H1 (cell line): ENCODE results near the gene CCNC. TPM values are rescaled to one million over a fixed set of nuclear protein-coding genes. Genes with fewer than 3 reads are reported as not detected.

Experiments
- CTCF ChIA-PET: fragments of 300-600 bp; sonication (Branson Sonifier 250); formaldehyde crosslinking; loops from one replicate; lab custom pipeline; 2021; ENCODE audit not compliant: partially characterized antibody; lab: Charles Lee
- POLR2A ChIA-PET: fragments of 300-600 bp; sonication (Branson Sonifier 250); formaldehyde crosslinking; loops from one replicate; lab custom pipeline; 2021; ENCODE audit warnings: inconsistent platforms; ENCODE audit not compliant: partially characterized antibody; lab: Charles Lee
- DNase-seq, 2 experiments: peaks; one replicate each; pipeline versions ENCODE4 v3.0.0 to v3.0.0-alpha.2; 2010 to 2022; ENCODE audit warnings: low spot score in 2 of 2, low read depth in 1 of 2, mixed read lengths in 1 of 2
- FAIRE-seq: peaks from 2 replicates; lab custom pipeline; 2011; peaks lifted over from hg19 to GRCh38; lab: Jason Lieb, UNC
- H2AFZ ChIP-seq: 2 replicates; pipeline ENCODE4 v1.8.1; 2012; ENCODE audit warnings: low read length, inconsistent platforms
- H2AK5ac ChIP-seq: 2 replicates; pipeline ENCODE4 v1.6.1; 2013; ENCODE audit warnings: low read depth, low read length
- H2BK120ac ChIP-seq: replicated peaks from 2 replicates; pipeline ENCODE3; 2013; ENCODE audit warnings: low read depth, low read length, inconsistent platforms
- H2BK12ac ChIP-seq: 2 replicates; pipeline ENCODE4 v1.6.1; 2013; ENCODE audit warnings: low read depth, low read length
- H2BK15ac ChIP-seq: 2 replicates; pipeline ENCODE4 v1.6.1; 2013; ENCODE audit warnings: low read length
- H2BK20ac ChIP-seq: 2 replicates; pipeline ENCODE4 v1.6.1; 2013; ENCODE audit warnings: low read length
- H2BK5ac ChIP-seq: 2 replicates; pipeline ENCODE4 v1.6.1; 2013; ENCODE audit warnings: low read depth, low read length
- H3K14ac ChIP-seq: 2 replicates; pipeline ENCODE4 v1.6.1; 2013; ENCODE audit warnings: inconsistent platforms; ENCODE audit not compliant: insufficient read length
- H3K18ac ChIP-seq: 2 replicates; pipeline ENCODE4 v1.6.1; 2013; ENCODE audit warnings: low read length; ENCODE audit errors: extremely low read depth
- H3K23ac ChIP-seq: 2 replicates; pipeline ENCODE4 v1.6.1; 2013; ENCODE audit warnings: inconsistent platforms; ENCODE audit not compliant: insufficient read length
- H3K23me2 ChIP-seq: 2 replicates; pipeline ENCODE4 v1.6.1; 2013; ENCODE audit warnings: low read depth, low read length
- H3K27ac ChIP-seq: 2 replicates; pipeline ENCODE4 v1.6.1; 2011; ENCODE audit warnings: low read depth, low read length, inconsistent platforms
- H3K27me3 ChIP-seq, 4 experiments: replicated peaks in 1 of 4; 1 replicate in 1 of 4; 2 replicates in 3 of 4; pipeline versions ENCODE4 v1.6.1 to v1.8.1; 2011 to 2013; ENCODE audit warnings: low read length in 3 of 4, mild to moderate bottlenecking in 3 of 4, inconsistent platforms in 2 of 4, mixed read lengths in 2 of 4, moderate library complexity in 1 of 4; ENCODE audit not compliant: control insufficient read depth in 3 of 4, insufficient read depth in 3 of 4; ENCODE audit errors: extremely low read depth in 1 of 4
- H3K36me3 ChIP-seq, 4 experiments: 2 replicates each; pipeline versions ENCODE4 v1.6.1 to v1.8.1; 2011 to 2013; ENCODE audit warnings: mild to moderate bottlenecking in 4 of 4, low read length in 3 of 4, moderate library complexity in 2 of 4, control low read depth in 1 of 4, inconsistent platforms in 1 of 4; ENCODE audit not compliant: insufficient read depth in 4 of 4, control insufficient read depth in 2 of 4
- H3K4ac ChIP-seq: replicated peaks from 2 replicates; pipeline ENCODE3; 2013; ENCODE audit warnings: low read length, low read depth, mixed read lengths, inconsistent platforms; ENCODE audit not compliant: insufficient read length
- H3K4me1 ChIP-seq, 4 experiments: replicated peaks in 1 of 4; 1 replicate in 1 of 4; 2 replicates in 3 of 4; pipeline versions ENCODE4 v1.6.1 to v1.8.1; 2011 to 2013; ENCODE audit warnings: low read length in 3 of 4, inconsistent platforms in 2 of 4, mixed read lengths in 1 of 4; ENCODE audit not compliant: insufficient read depth in 4 of 4, control insufficient read depth in 3 of 4
- H3K4me2 ChIP-seq, 2 experiments: 2 replicates each; pipeline versions ENCODE4 v1.6.1 to v1.8.1; 2011 to 2013; ENCODE audit warnings: low read depth in 2 of 2, low read length in 2 of 2, control low read depth in 1 of 2, inconsistent platforms in 1 of 2, mild to moderate bottlenecking in 1 of 2; ENCODE audit not compliant: insufficient read depth in 1 of 2
- H3K4me3 ChIP-seq, 4 experiments: fragments of 200-600, 300-600 bp in 1 of 4; sonication (generic), shearing (Covaris generic), sonication (Bioruptor Twin) in 1 of 4; 2 replicates each; pipeline versions ENCODE4 v1.5.1 to v1.8.1; 2011 to 2016; ENCODE audit warnings: low read length in 4 of 4, low read depth in 3 of 4, control low read depth in 2 of 4, inconsistent platforms in 2 of 4, mild to moderate bottlenecking in 2 of 4, mixed read lengths in 1 of 4, moderate library complexity in 1 of 4; ENCODE audit not compliant: insufficient read depth in 2 of 4; ENCODE audit errors: extremely low read depth in 1 of 4
- H3K56ac ChIP-seq: replicated peaks from 2 replicates; pipeline ENCODE3; 2013; ENCODE audit warnings: low read depth, mild to moderate bottlenecking, mixed read lengths, low read length, inconsistent platforms; ENCODE audit not compliant: insufficient read length
- H3K79me1 ChIP-seq: 2 replicates; pipeline ENCODE4 v1.6.1; 2013; ENCODE audit warnings: low read depth, low read length, control low read depth
- H3K79me2 ChIP-seq, 2 experiments: 2 replicates each; pipeline versions ENCODE4 v1.6.1 to v1.8.1; 2012 to 2013; ENCODE audit warnings: low read length in 2 of 2, mild to moderate bottlenecking in 2 of 2, inconsistent platforms in 1 of 2; ENCODE audit not compliant: insufficient read depth in 2 of 2, control insufficient read depth in 1 of 2
- H3K9ac ChIP-seq, 4 experiments: replicated peaks in 1 of 4; 1 replicate in 1 of 4; 2 replicates in 3 of 4; pipeline versions ENCODE4 v1.6.1 to v1.8.1; 2011 to 2013; ENCODE audit warnings: low read depth in 3 of 4, low read length in 3 of 4, control low read depth in 2 of 4, mild to moderate bottlenecking in 2 of 4, moderate library complexity in 2 of 4, inconsistent platforms in 1 of 4; ENCODE audit errors: extremely low read depth in 1 of 4
- H3K9me3 ChIP-seq, 2 experiments: 2 replicates each; pipeline versions ENCODE4 v1.6.1 to v1.8.1; 2012 to 2013; ENCODE audit warnings: mild to moderate bottlenecking in 2 of 2, moderate library complexity in 2 of 2, control low read depth in 1 of 2, inconsistent platforms in 1 of 2, low read depth in 1 of 2, low read length in 1 of 2, mixed read lengths in 1 of 2; ENCODE audit not compliant: insufficient read depth in 2 of 2
- H4K20me1 ChIP-seq, 2 experiments: replicated peaks in 1 of 2; 2 replicates each; pipeline versions ENCODE3 to v1.8.1; 2011 to 2013; ENCODE audit warnings: inconsistent platforms in 2 of 2, low read length in 2 of 2, mild to moderate bottlenecking in 1 of 2; ENCODE audit not compliant: insufficient read depth in 2 of 2, control insufficient read depth in 1 of 2
- H4K5ac ChIP-seq: 2 replicates; pipeline ENCODE4 v1.6.1; 2013; ENCODE audit warnings: low read length, low read depth, mixed read lengths, inconsistent platforms; ENCODE audit not compliant: insufficient read length
- H4K8ac ChIP-seq: 2 replicates; pipeline ENCODE4 v1.8.0; 2013; ENCODE audit warnings: mild to moderate bottlenecking, moderate library complexity, low read length, inconsistent platforms; ENCODE audit not compliant: insufficient read depth; ENCODE audit errors: extremely low read depth
- H4K91ac ChIP-seq: replicated peaks from 2 replicates; pipeline ENCODE3; 2013; ENCODE audit warnings: low read length, mixed read lengths, inconsistent platforms; ENCODE audit not compliant: insufficient read length
- WGBS, 2 experiments: shearing (Covaris generic) in 1 of 2; methylation state at CpG; one replicate each; pipeline versions ENCODE4 v1.1.6 to v1.1.7; 2013 to 2015; ENCODE audit warnings: low lambda C conversion rate in 2 of 2, mixed read lengths in 2 of 2, inconsistent platforms in 1 of 2, low coverage in 1 of 2, missing lambda C conversion rate in 1 of 2; ENCODE audit not compliant: insufficient replicate concordance in 2 of 2, insufficient coverage in 1 of 2, insufficient read length in 1 of 2; ENCODE audit errors: extremely low coverage in 1 of 2, missing lambda C conversion rate in 1 of 2; 5-methylcytosine and 5-hydroxymethylcytosine counted together
- polyA plus RNA-seq, 7 experiments: library from polyadenylated mRNA; depleted of rRNA in 3 of 7; stranded (reverse) in 5 of 7; unstranded in 2 of 7; fragments of >200 nt in 5 of 7; fragments of 200-250 nt in 2 of 7; gene quantifications; 1 replicate in 5 of 7; 2 replicates in 1 of 7; 4 replicates in 1 of 7; pipeline versions ENCODE4 v1.2.1 to v1.2.3, GENCODE V29; 2011 to 2013; ENCODE audit warnings: missing spikeins in 2 of 7, mixed read lengths in 2 of 7
- total RNA-seq: library from RNA; stranded (reverse); fragmentation: NEBNext Ultra II Directional; extraction: Animal tissue kit (Norgen Biotek cat#: 25700); gene quantifications from 2 replicates; pipeline ENCODE4 v1.2.1, GENCODE V29; 2021

Gene CCNC
- total and polyA plus RNA-seq, 2 of the 8 experiments (the other 6 are each of a cell fraction or from before 2014, with no cell fraction given), result 45.4 to 107 TPM

- Histone ChIP-seq H3K9me3 (no peaks in the 10 kb centered on the region), H2BK12ac (no peak overlapping the region), H3K4ac (no peak overlapping the region), H3K4me2 (no peak overlapping the region), H3K9ac (no peak overlapping the region), H2BK15ac (no peak overlapping the region), H3K79me1 (no peaks in the 10 kb centered on the region), H4K8ac (no peak overlapping the region), H2BK20ac (no peak overlapping the region), H2AFZ (no peak overlapping the region), H2AK5ac (no peak overlapping the region), H3K27me3 (peaks cover 85 to 100% (median 93%) of the 10 kb centered on the region in 4 experiments), H3K23ac (no peak overlapping the region), H2BK5ac (no peak overlapping the region), H3K27ac (no peak overlapping the region), H3K36me3 (no peaks in the 10 kb centered on the region; a peak in 1 of 8 replicates), H3K23me2 (peaks cover 14% of the 10 kb centered on the region; the same call in 1 of the 2 replicates), H3K14ac (no peak overlapping the region), H4K5ac (no peak overlapping the region), H3K18ac (no peak overlapping the region), H3K79me2 (no peaks in the 10 kb centered on the region), H3K4me3 (no peak overlapping the region), H4K20me1 (peaks cover 15 to 23% of the 10 kb centered on the region in 2 experiments), H2BK120ac (no peak overlapping the region), H3K56ac (no peak overlapping the region), H3K4me1 (peaks cover 0 to 40% (median 20%) of the 10 kb centered on the region in 4 experiments; a peak in 5 of 7 replicates), H4K91ac (no peak overlapping the region)
- DNase-seq, result no peak
- no peak for FAIRE-seq
- CTCF ChIA-PET, result interaction anchor here (0.7 to 6.6 kb wide), 4 partner anchors 9 to 126 kb away, joined by 3 to 49 read pairs (median 4); no protein-coding TSS in a partner anchor
- WGBS, 2 experiments, result 22% methylated on average over 2 of the region's 2 CpGs; no CpG with 5 or more reads in 1 of the 2 experiments
- POLR2A ChIA-PET, result interaction anchor here (1.3 to 3.1 kb wide), 4 partner anchors 8 to 88 kb away, joined by 3 to 18 read pairs (median 6); partner anchors contain the start of gene CCNC
These were observed 41.5 kb upstream of the CCNC start for GRCh38 chr6:99609905-99610489.
